Bone marrow (tissue), 2 donors: Measurements from ENCODE around the gene ARL2BP.
"Not testable (repeated sequence)": the region's sequence is repeated elsewhere in the genome, so short reads cannot be mapped to it uniquely, and the experiment has no call there.

Source experiments
- DNase-seq, 2 donors: peaks; one replicate each; lab custom pipeline; 2025; lab: John Stamatoyannopoulos, UW

The ARL2BP gene

DNA sequence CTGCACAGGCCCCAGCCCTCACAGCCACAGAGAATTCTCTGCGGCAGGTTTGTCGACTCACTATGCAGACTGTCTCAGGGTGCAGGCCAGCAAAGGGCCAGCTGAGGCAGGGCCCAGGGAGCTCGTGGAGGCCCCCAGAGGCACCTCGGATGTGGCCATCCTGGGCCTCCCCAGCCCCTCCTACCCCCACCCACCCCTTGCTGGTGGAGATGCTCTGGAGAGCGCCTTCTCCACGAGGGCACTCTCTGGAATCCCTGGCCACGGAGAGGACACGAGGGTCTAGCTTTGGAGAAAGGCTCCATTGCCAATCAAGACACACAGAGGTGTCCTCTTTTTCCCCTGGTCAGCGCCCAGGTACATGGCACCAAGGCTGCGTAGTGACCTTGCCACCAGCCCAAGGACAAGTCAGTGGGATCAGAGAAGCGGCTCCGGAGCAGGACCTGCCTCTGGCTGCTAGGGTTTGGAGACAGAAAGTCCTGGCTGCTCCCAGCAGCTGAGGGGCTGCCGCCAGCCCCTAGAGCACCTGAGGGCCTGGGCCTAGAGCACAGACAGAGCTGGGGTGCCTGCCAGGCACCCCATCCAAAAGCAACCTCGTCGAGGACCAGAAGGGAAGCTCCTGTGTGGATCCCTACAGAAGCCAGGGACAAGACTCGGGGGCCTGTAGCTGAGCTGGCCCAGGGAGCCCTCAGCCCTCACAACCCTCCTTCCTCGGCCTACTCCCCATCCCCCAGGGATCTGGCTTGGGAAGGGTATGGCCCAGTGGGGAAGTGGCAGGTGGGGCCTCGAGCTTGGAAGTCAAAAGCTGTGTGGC, 18.7 kb downstream of the ARL2BP start:
- DNase-seq: no peak

DNA sequence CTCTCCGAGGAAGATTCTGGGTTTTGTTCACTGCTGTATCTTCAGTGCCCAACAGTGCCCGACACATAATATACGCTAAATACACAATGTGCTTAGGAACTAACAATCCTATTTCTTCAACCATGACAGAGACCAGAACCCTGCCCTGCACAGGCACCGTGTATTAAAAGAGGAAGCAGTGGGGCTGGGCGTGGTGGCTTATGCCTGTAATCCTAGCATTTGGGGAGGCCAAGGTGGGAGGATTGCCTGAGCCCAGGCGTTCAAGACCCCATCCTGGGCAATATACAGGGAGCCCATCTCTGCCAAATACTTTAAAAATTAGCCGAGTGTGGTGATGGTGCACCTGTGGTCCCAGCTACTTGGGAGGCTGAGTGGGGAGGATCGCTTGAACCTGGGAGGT, 19.3 kb downstream of the ARL2BP start:
- no peak for DNase-seq

DNA sequence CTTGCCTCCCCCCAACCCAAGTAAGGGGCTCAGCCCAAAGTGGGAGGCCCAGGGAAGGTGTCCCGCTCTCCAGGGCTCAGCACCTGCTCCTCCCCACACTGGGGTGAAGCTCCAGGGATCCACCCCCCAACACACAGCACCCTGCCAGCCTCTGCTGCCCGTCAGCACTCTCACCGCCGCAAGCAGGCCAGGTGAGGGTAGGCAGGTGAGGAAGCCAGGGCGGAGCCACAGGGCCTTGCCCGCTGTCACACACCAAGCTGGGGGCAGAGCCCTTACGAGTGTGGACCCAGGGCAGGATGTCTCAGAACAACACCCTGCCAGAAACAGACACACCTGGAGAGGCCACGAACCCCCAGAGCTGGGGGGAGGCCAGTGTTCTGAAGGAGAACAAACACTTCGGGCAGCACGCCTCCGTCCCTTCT, 19.9 kb downstream of the ARL2BP start:
- DNase-seq: no peak

DNA sequence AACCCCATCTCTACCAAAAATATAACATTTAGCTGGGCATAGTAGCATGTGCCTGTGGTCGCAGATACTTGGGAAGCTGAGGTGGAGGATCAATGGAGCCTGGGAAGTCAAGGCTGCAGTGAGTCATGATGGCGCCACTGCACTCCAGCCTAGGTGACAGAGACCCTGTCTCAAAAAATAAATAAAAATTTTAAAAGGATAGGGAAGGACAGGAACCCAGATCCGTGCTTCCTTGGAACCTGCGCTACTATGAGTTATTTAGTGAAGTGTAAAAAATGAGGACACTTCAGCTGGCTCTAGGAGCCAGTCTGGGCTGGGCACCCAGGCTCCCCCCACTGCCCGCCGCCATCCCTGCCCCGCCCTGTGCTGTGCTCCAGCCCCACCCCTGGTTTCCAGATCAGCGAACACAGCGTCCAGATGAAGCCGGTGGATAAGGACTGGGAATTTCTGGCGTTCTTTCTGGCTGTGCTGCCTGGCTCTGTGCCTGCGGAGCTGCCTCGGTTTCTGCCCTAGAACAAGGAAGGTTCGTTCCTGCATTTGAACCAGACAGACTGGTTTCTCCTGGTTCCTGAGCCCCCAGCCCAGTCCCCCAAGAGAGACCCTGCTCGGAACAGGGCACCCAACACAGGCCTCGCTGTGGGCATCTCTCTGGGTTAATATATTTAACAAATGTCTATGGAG, 20.9 kb downstream of the ARL2BP start:
- no peak for DNase-seq

DNA sequence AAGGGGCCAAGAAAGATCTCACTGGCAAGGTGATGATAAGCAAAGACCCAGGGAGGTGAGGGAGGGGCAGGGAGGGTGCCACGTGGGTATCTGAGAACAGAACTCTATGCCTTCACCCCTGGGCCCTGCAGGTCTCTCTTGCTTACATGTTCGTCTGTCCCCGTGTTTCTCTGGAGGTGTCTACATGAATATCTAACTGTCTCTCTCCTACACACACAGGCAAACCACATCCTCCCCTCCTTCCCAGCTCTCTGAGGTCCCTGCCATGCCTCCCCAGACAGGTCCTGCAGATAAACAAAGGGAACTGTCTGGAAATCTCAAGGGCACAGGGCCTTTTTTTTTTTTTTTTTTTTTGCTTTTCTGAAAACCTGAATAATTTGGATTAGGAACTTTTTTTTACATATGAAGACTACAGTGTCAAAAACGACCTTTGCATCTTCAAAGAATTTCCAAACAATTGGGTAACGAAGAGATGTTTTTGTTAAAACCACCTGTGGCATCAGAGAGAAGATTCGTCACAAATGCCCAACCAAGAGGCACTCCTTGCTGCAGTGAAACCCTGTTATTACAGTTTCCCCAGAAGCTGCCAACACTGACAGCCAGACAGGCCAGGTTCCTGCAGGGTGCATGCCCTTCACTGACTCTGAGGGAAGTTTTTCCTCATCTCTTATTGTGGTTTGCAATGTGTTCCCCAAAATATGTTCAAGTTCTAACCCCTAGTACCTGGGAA, 21.6 kb downstream of the ARL2BP start:
- DNase-seq: no peak

DNA sequence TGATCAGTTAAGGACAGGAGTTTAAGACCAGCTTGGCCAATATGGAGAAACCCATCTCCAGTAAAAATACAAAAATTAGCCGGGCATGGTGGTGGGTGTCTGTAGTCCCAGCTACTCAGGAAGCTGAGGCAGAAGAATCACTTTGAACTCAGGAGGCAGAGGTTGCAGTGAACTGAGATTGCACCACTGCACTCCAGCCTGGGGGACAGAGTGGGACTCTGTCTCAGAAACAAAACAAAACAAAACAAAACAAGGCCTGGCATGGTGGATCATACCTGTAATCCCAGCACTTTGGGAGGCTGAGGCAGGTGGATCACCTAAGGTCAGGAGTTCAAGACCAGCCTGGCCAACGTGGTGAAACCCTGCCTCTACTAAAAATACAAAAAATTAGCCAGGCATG, 22.3 kb downstream of the ARL2BP start:
- DNase-seq: not testable (repeated sequence)

DNA sequence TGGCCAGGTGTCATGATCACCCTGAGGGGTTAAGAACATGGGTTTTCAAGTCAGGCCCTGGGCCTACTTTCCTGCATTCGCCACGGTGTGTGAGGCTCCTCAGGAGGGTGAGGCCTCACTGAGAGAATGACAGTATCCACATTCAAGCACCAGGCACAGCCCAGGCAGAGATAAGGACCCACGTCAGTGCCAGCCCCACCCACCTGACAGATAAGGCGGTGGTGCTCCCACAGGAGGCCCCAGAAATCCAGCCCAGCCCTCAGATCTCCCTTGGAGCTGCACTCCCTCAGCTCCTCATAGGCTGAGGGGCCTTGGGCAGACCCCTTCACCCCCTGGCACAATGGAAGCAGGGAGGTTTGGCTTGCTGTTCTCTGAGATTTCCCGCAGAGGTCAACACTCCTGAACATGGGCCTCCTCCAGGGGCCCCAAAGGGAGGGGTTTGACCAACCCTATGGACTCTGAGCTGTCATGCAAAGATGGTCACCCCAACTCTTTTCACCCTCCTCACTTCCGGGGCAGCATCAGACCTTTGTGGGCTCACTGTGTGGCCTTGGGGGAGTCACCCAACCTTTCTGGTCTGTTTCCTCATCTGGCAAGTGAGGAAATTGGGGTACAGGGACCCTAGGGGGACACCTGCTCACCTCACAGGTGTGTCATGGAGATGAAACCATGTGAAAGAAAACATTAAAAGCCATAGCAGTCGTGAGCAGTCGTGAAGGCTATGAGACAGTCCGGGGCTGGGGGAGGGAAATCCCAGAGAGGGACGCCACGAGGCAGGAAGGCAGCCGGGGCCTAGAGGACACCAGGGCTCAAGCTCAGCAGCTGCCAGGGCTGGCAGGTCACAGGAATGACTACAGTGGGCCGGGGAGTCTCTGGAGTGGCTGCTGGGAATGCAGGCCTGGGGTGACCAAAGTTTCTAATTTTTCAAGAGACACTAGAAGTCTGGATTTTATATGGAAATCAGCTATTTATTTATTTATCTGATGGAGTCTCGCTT, 24.0 kb downstream of the ARL2BP start:
- no peak for DNase-seq

DNA sequence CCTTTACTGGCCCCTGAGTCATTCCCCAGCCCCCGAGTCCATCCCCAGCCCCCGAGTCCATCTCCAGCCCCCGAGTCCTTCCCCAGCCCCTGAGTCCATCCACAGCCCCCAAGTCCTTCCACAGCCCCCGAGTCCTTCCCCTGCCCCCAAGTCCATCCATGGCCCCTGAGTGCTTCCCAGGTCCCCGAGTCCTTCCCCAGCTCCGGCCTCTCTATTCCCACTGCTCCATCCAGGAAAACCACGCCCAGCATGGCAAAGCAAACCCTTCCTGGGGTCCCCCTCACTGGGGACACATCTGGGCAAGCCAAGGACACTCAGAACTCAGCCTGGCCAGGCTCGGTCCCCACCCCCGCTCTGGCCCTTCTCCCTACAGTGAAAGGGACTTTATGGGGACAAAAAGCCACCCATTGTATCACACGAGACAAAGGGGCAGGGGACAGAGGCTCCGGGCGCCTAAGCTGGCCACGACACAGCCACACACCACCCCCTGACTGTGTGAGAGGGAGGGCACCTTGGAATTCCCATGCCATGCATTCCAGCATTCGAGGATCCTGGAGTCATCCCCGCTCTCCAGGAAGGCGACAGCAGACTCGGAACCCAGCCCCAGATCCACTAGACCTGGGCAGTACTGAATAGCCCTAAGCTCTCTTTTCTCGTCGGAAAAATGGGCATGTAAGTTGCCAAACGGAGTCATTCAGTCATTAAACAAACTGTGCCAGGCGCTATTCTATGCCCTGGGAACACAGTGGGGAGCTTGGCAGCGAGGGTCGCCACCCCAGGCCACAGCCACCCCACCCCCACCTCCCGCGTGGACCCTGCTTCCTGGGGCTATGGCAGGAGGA, 25.4 kb downstream of the ARL2BP start:
- no peak for DNase-seq

DNA sequence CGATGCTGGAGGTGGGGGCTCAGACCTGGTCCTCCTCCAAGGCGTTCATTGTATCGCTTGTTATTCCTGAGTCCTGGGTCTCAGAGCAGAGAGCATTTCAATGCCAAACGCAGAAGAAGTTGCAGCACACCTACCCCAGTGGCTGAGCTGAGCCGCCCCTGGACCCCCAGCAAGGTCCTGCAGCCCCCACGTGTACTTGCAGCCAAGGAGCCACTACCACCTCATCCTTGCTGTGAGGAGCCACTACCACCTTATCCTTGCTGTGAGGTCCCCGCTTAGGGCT, 25.9 kb downstream of the ARL2BP start:
- DNase-seq: no peak

DNA sequence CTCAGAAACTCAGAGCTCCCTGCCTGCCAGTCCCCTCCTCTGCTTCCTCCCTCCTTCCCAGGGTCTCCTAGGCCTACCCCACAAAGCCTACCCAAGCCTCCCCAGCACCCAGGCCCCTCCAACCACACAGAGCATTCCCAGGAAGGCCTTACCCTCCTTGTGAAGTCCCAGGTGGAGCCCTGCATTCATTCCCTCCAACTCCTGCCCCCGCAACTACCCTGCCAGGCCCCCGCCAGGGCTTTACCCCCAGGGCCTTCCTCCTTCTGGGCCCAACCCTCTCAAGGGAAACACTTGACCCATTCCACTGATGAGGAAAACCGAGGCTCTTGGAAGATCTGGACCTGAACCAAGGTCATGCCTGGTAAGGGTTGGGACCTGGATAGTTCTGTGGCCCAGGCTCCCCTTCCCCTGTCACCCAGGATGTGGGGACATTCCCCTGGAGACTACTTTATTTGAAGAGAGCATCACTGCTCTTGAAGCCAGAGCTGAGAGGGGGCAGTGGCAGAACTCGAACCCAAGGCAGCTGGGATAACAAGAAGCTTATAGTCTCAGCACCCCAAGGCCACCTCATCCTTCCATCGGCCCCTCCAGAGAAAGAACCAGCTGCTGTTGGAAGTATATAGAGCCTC, 26.9 kb downstream of the ARL2BP start:
- no peak for DNase-seq

DNA sequence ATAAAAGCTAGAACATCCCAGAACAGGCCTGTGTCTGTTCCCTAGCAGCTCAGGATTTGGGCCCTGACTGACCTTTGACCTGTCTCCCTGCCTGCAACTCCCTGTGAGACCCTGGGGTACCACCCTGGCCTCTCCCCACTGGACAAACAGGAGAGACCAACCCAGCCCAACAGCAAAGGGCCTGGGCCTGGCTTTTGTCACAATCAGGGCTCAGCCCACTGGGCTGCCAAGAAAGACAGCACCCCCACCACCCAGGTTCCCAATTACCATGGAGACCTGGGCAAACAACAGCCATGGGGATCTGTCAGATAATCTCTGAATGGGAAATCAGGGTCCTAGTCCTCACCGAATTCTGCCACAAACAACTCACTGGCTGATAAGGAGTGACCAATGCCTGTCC, 28.3 kb downstream of the ARL2BP start:
- no peak for DNase-seq

DNA sequence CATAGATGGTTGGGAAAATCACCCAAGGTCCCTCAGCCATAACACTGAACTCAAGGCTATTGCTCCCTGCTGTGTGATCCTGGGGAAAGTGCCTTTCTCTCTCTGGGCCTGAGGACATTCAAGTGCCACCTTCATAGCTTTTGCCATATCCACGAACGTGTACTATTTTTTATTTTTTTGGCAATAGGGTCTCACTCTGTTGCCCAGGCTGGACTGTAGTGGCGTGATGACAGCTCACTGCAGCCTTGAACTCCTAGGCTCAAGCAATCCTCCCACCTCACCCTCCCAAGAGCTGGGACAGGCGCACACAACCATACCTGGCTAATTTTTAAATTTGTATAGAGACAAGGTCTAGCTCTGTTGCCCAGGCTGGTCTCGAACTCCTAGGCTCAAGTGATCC, 28.8 kb downstream of the ARL2BP start:
- no peak for DNase-seq

DNA sequence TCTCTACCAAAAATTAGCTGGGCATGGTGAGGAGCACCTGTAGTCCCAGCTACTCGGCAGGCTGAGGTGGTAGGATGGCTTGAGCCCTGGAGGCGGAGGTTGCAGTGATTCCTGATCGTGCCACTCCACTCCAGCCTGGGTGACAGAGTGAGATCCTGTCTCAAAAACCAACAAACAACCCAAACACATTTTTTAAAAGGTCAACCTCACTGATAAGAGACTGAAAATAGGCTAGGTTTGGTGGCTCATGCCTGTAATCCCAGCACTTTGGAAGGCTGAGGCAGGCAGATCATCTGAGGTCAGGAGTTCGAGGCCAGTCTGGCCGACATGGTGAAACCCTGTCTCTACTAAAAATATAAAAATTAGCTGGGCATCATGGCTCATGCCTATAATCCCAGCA, 30.9 kb downstream of the ARL2BP start:
- not testable (repeated sequence) for DNase-seq

DNA sequence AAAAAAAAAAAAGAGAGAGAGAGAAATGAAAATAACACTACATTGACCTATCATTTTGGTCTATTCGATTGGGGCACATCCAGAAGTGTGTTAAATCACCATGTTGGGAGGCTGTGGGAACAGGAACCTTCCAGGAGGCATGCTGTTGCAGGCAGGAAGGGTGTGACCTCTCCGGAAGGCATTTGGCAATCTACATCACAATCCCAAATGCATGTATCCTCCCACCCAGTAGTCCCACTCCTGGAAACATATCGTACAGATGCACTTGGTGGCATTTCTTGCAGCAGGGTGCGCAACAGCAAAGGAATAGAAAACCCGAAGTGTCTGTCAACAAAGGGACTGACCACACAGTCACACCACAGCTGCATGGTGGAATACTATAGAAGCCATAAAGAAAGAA, 31.5 kb downstream of the ARL2BP start:
- DNase-seq: no peak

DNA sequence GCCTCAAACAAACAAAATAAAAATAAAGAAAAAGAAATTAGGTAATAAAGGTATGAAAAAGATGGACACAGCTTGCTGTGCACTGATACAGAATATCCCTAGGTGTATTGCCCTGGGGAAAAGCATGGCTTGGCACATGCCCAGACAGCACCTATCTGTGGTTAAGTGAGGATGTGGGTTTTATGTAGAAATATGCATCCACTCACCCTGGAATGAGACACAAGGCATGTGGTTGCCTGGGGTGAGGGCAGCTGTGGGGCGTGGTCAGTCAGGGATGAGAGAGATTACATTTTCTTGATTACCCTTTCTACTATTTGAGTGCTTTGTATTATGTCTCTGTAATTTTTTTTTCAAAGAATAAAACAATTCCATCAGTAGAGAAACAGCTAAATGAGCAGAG, 32.5 kb downstream of the ARL2BP start:
- no peak for DNase-seq

DNA sequence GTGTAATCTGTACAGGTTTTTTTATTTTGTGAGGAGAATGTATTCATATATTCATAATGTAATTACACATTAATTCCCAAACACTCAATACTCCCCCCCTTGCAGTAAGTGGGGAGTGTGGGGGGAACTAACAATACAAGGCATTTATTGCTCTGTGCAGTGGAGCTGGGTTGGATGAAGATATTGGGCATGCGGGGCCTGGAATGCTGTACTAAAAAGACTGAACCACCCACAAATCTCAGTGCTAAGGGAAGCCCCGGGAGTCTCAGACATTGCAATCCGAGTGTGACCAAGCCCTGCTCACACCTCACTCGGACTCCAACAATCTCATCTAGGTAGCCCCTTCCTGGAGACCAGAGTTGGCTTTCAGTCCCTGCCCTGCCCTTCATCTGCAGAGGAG, 33.4 kb downstream of the ARL2BP start:
- no peak for DNase-seq

DNA sequence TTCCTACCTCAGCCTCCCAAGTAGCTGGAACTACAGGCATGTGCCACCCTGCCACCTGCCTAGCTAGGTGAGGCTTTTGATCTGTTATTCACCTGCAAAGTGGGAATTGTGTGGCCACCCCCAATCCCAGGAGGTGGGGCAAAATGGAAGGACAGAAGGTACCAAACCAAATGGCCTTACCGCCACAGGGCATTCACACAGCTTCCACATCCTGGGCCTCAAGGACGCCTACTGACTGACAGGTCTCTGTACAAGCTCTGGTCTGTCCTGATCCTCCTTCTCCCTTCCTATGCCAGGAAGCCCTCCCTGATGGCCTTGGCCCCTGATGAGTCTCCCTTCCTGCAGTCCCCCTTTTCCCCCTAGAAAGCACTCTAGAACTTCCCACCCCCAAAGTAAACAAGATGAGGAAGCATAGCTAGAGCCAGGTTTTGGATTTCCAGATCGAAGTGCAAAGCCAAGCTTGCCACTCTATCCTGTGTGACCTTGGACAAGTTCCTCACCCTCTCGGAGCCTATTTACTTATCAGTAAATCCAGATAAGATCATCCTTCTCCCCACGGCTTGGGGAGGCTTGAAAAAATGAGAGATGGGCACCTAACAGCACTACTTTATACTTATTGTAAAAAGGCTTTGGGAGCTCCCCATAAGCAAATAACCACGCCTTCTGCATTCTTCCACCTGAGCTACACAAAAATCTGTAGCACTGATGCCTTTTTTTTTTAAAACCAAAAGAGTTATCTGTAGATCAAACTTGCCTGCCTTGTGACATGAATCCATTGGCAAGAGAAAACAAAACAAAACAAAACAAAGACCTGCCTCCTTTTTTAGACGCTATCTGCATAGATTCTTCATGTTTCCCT, 35.0 kb downstream of the ARL2BP start:
- no peak for DNase-seq

DNA sequence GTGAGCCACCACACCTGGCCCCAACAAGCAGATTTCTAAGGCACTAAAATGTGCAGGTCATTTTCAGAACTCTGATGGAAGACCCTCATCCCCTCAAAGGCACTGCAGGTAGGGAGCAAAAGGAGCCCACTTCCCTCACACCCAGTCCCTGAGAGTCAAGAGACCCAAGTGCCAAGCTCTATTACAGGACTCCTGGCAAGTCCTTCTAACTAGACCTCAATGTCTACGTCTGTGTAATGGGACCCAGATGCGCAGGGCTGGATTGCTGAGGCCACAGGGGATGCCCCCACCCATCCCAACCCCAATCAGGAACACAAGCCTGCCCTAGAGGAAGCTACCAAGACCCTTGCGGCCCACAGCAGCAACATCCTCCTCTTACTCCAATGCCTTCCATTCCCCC, 36.7 kb downstream of the ARL2BP start:
- no peak for DNase-seq

DNA sequence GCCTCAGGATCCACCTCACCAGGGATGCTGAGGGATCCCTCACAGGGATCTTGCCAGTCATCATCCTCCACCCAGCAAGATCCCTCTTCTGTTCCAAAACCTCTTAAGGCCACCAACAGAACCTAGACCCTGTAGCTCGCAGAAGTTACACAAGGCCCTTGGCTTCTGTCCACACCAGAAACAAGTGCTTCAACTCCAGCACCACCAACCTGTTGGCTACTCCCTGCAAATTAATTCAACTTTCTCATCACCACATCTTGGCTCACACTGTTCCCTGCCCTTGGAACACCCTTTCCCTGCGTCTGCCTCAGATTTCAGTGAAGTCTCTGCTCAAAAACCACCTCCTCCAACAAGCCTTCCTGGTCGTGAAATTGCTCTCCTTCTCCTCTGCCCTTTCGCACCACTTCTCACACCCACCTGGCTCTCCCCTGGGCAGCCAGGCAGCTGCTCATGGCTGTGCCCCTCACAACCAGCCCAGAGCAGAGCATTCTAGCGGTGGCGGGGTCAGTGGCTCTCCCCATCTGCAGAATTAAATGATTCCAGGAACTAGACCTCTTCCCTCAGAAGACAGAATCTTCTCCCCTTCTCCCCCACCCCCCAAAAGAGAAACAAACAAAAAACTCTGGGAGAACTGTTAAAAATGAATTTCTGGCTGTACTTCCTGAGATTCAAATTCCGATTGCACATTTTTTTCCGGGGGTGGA, 37.6 kb downstream of the ARL2BP start:
- DNase-seq: no peak
